ENCODE measurements around the gene POFUT2.

Gene POFUT2

GRCh38 chr21:45287438-45288391 lies at the start of gene POFUT2:
TSS of gene POFUT2 (minus strand) at chr21:45287895. CDS start at chr21:45287871, 24 bp downstream.
- no peak for DNase-seq (ENCODE audit: low read depth, low spot score)

GRCh38 chr21:45336870-45337269 lies 49.2 kb upstream of the POFUT2 start:
- no peak for DNase-seq (ENCODE audit: low read depth, low spot score)

GRCh38 chr21:45336535-45336810 lies 48.8 kb upstream of the POFUT2 start:
- no peak for DNase-seq (ENCODE audit: low read depth, low spot score)

- no peak for DNase-seq (ENCODE audit: low read depth, low spot score)
Observed at GRCh38 chr21:45335761-45336534, 48.3 kb upstream of the POFUT2 start.

- DNase-seq (ENCODE audit: low read depth, low spot score): no peak
Observed at GRCh38 chr21:45335151-45335760, 47.6 kb upstream of the POFUT2 start.

GRCh38 chr21:45334591-45335081 lies 46.9 kb upstream of the POFUT2 start:
- DNase-seq (ENCODE audit: low read depth, low spot score): no peak

- no peak for DNase-seq (ENCODE audit: low read depth, low spot score)
Observed at GRCh38 chr21:45334134-45334533, 46.4 kb upstream of the POFUT2 start.

- DNase-seq (ENCODE audit: low read depth, low spot score): no peak
Observed at GRCh38 chr21:45333583-45334121, 46.0 kb upstream of the POFUT2 start.

- no peak for DNase-seq (ENCODE audit: low read depth, low spot score)
Observed at GRCh38 chr21:45332981-45333582, 45.4 kb upstream of the POFUT2 start.

GRCh38 chr21:45332415-45332814 lies 44.7 kb upstream of the POFUT2 start:
- no peak for DNase-seq (ENCODE audit: low read depth, low spot score)

- DNase-seq (ENCODE audit: low read depth, low spot score): no peak
Observed at GRCh38 chr21:45331531-45332147, 43.9 kb upstream of the POFUT2 start.

GRCh38 chr21:45330851-45331261 lies 43.2 kb upstream of the POFUT2 start:
- DNase-seq (ENCODE audit: low read depth, low spot score): no peak

- no peak for DNase-seq (ENCODE audit: low read depth, low spot score)
Observed at GRCh38 chr21:45330075-45330781, 42.5 kb upstream of the POFUT2 start.

GRCh38 chr21:45329261-45330074 lies 41.8 kb upstream of the POFUT2 start:
- no peak for DNase-seq (ENCODE audit: low read depth, low spot score)

- no peak for DNase-seq (ENCODE audit: low read depth, low spot score)
Observed at GRCh38 chr21:45328198-45329091, 40.8 kb upstream of the POFUT2 start.

GRCh38 chr21:45327441-45328197 lies 39.9 kb upstream of the POFUT2 start:
- DNase-seq (ENCODE audit: low read depth, low spot score): no peak

GRCh38 chr21:45326891-45327440 lies 39.3 kb upstream of the POFUT2 start:
- no peak for DNase-seq (ENCODE audit: low read depth, low spot score)

Measured in iPS DF 19.7 (cell line).